GM11168 (cell line): Measurements from ENCODE around the gene GPR135.

ENCODE experiments used
- in situ Hi-C: fragments of 300-500 bp; cut with MboI; formaldehyde crosslinking; loops from one replicate; pipeline ENCODE4 v1.12.0; 2022; ENCODE audit warnings: low sequenced_read_pairs; ENCODE audit not compliant: unreplicated experiment

The GPR135 gene

GRCh38 chr14:59465316-59466135 is at the start of gene GPR135:
GPR135 (minus strand) TSS chr14:59465380; CDS start chr14:59465226, 154 bp downstream.
- in situ Hi-C loops, result no loop called here

DNA sequence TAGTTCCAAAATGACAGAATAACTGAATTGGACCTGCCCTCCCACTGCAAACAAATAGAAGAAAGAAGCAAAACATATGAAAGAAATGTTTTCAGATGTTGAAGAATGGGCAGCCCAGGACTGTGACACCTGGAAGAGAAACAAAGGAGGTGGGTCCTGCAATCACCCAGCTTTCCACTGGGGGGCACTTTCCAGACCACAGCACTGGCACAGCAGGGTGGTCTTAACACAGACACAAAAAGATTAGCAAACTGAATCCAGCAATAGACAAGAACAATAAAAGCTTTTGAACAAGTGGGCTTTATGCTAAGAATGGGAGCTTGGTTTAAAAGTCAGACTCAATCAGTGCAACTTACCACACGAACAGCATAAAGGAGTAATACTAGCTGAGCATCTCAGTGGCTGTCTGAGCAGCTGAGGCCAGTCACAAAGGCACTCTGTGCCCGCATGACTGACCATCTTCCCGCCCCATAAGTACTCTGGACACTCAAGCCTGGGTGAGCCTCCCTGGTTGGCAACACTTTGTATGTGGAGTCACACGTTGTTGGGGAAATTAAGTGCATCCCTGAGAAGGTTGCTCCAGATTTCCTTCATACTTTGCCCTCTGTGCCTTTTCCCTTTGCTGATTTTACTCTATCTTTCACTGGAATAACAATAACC is 46.9 kb upstream of the GPR135 start:
- in situ Hi-C loops, result no loop called here

GRCh38 chr14:59510966-59511365 is 45.8 kb upstream of the GPR135 start:
- in situ Hi-C loops, result no loop called here

DNA sequence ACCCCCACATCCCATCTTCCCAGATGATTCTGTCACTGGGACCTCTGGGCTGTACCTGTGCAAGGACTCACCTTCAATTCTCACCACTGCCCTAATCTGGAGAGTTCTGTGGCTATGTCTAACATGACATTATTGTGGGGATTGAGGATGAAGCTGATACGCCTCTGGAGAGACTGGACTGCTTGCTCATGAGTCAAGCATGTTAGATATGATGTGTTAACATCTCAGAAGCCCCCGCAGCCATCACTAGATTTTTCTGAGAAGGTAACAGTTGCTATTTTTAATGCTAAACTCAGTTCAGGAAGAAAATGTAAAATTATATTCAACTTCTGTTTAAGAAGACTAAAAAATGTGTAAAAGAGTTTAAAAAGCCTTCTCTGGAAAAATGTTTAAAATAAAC is 44.8 kb upstream of the GPR135 start:
- in situ Hi-C loops, result no loop called here

GRCh38 chr14:59509101-59509500 is 43.9 kb upstream of the GPR135 start:
- in situ Hi-C loops, result loop anchor here (5.0 kb wide), 1 partner anchor 43 kb away; no protein-coding TSS in a partner anchor

DNA sequence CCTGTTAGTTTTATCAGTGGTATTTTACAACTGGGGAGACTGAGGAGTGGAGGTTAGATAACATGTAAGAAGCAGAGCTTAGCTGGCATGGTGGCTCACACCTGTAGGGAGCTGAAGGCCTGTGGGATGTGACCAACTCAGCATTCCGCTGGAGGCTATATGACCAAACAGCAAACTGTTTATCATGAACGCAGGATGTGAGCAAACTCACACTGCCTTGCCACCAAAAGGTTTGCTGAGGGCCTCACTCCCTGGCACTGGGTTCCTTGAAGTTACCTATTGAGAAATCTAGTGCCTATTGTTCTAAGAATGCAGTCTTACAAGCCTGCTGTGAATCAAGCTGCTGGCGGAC is 42.5 kb upstream of the GPR135 start:
- in situ Hi-C loops, result loop anchor here (5.0 kb wide), 1 partner anchor 45 kb away; no protein-coding TSS in a partner anchor

DNA sequence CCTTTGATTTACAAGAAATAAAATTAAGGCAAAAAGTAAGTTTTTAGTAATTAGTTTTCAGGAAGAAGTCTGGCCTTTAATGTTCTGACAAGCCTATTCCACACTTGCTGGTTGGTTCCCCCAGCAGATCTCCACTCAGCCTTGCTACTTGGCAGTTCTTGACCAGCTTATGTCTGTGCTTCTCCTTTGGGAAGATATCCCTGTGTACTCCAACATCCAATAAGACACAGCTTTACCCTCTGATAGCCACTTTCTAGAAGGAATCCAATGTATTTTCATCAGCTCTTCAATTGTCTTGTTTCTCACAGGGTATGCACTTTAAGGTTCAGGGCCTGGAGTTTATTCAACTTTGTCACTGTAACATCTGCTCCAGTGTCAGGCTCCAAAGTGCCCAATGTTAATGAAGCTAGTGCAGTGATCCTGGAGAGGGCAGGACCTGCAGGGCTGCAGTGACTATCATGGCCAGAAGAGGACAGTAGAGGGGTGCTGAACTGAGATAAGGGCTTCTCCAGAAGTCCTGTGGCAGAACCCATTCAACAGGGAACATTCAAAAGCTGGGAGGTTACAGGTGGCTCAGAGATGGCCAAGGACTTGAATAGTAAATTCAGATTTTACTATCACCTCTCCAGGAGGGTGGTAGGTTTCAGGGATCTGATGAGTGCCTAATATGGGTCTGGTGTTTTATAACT is 42.0 kb upstream of the GPR135 start:
- in situ Hi-C loops, result loop anchor here (5.0 kb wide), 1 partner anchor 45 kb away; no protein-coding TSS in a partner anchor

- in situ Hi-C loops, result no loop called here
Observed at GRCh38 chr14:59503256-59503655, 38.1 kb upstream of the GPR135 start.

DNA sequence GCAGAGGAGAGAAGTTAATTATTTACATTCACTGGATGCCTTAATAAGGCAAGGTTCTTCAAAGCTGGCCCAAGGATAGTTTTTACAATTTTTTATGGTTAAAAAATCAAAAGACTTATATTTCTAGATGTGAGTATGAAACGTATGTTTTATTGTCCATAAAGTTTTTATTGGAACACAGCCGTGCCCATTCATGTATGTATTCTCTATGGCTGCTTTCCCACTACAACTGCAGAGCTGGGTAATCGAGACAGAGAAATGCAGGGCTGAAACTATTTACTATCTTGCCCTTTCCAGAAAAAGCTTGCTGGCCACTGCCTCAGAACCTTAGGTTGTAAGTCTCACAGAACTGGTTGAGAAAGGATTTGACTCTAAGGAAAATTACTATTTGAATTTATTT is 35.6 kb upstream of the GPR135 start:
- in situ Hi-C loops, result no loop called here

- in situ Hi-C loops, result no loop called here
Observed at GRCh38 chr14:59492384-59492783, 27.2 kb upstream of the GPR135 start.

GRCh38 chr14:59490756-59491155 is 25.6 kb upstream of the GPR135 start:
- in situ Hi-C loops, result no loop called here

DNA sequence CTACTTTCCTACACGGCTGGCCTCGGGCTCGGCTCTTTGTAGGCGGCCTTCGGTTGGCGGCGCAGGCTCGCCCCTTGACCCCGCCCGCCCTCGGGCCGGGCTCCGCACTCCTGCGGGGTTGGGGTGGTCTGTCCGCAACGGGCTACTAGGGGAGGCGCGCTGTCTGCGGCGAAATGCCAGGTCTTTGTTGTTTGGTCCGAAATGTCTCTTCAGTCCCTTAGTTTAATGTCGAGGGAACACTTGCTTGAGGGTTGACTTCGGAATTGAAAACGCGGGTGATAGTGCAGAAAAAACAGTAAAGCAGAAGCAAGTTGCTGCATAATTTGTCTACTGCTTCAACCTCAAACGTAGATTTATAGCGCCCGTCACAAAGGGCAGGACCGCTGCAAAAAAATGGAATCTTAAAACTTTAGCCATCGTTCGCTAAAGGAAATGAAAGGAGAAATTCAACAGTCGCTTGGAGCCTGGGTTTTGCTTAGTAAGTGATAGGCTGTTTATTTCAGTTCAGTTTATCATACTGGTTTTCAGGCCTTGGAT is 19.5 kb upstream of the GPR135 start:
- in situ Hi-C loops, result no loop called here

DNA sequence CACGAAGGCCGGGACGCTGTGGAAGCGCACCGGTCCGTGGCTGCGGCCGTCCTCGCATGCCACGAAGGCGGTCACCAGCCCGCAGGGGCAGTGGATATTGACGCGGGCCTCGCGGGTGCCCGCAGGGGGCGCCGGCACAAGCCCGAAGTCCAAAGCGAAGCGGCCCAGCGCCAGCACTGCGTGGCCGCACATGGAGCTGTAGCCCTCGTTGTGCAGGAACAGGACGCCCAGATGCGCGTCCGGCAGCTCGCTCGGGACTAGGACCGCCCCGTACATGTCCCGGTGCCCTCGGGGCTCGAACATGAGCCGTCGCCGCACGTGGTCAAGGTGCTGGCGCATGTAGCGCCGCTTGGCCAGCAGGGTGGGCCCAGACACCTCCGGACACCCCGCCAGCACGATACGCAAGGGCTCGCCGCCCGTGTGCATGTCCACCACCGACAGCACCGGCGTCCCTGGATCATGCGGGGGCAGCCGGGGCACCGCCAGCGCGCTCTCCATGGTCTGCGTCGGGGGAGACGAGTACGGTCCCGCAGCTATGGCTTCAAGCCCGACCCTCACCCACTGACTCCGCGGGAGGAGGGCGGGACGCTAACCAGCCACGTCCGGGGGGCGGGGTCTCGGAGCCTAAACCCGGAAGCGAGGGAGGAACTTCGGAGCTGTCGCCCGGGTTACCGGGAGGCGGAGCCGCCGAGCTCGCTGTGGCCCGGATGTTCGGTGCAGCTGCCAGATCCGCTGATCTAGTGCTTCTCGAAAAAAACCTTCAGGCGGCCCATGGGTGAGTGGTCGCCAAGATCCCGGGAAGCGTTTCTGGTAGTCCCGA is 18.8 kb upstream of the GPR135 start, which contains the start of the genes JKAMP and L3HYPDH:
JKAMP (plus strand) TSS at position 699 of the 820 bp plus-strand sequence; CDS start at position 772, 73 bp downstream.
L3HYPDH (minus strand) TSS at position 590 of the 820 bp plus-strand sequence; CDS start at position 498, 92 bp downstream.
- in situ Hi-C loops, result no loop called here

DNA sequence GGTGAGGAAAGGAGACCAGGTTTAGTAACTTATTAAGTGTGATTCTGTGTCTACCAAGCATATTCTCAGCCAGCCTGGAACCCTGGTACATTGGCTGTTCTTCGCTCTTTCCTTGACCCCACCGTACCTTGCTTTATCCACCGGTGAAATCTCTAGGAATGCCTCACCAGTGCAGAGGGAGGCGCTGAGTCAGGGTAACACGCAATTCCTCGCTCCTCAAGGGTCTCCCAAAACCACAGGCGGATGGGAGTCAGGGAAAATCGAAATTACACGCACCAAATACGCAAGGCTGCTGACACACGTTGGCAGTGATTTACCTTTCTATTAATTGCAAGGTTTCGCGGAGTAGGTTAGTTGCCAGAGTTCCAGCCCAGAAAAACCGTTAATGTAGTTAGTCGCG is 18.2 kb upstream of the GPR135 start:
- in situ Hi-C loops, result no loop called here

GRCh38 chr14:59482541-59483331 is 17.6 kb upstream of the GPR135 start:
- in situ Hi-C loops, result no loop called here

DNA sequence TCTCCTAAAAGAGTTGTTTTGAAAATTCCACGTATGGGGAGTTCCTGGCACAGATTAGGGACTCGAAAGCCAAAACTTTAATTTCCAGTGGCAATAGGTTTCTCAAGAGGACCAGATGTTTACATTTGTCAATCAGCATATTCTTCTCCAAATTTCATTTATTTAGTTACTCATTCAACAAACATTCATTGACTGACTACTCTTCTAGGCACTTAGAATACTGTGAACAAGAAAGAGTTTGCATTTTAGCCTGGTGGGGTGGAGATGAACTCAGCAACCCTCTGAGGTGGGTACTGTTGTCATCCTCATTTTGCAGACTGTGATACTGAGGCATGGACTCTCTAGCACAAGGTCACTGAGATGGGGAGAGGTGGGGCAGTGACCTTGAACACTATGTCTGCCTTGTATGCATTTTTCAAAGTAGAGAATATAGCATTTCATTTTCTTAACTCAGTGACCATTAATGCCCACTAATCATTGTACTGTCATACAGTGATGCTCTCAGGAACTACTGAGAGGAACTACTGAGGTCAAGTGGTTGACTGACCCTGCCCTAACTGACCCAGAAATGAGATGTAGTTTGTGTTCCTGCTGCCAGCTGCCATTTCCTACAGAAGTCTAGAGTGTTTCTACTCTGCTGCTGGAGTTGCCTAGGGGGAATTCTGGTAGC is 16.8 kb upstream of the GPR135 start:
- in situ Hi-C loops, result no loop called here

- in situ Hi-C loops, result no loop called here
Observed at GRCh38 chr14:59481407-59481806, 16.2 kb upstream of the GPR135 start.

DNA sequence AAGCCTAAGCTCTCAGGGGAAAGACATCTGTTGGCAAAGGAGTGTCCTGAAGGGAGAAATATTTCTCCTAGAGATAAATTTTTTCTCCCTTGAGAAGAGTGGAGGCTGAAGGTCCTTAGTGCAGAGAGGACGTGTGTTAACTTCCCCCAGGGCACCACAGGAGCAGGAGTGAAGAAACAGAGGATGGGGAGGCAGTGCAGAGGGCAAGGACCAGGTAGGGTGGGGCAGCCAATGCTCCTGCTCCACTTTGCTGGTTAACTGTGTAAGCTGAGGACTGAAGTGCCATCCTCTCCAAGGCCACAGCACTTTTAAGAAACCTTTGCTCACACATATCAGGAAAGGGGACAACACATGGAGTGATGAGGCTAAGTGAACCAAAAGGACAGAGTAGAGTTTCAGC is 15.0 kb upstream of the GPR135 start:
- in situ Hi-C loops, result no loop called here
